ENCODE measurements around the gene TMCC3.

- TF ChIP-seq POLR2AphosphoS5 (IDR thresholded peaks at IDR 0.05; ENCODE audit: low read depth, low read length) (no peak), REST (IDR thresholded peaks at IDR 0.05; ENCODE audit: insufficient read depth in 1 of 2, low read depth in 2 of 2, low read length in 2 of 2) (no peak), TAF1 (IDR thresholded peaks at IDR 0.05; ENCODE audit: borderline replicate concordance, insufficient read depth, low read length) (no peak)
These were observed 116.1 kb downstream of the TMCC3 start for GRCh38 chr12:94534278-94534677.

Measured in PFSK-1 (cell line).